22Rv1 (cell line): ENCODE measurements around the gene TTLL8.

Experiments used
- ZFX ChIP-seq: fragments of 450-650 bp; IDR thresholded peaks from 2 replicates; pipeline ENCODE4 v1.6.1; 2017; ENCODE audit warnings: antibody characterized with exemption, borderline replicate concordance
- TF ChIP-seq, protein P1 (sequence below): fragments of 450-650 bp; IDR thresholded peaks from 2 replicates; pipeline ENCODE4 v1.5.1; 2017; ENCODE audit warnings: mild to moderate bottlenecking

- TF ChIP-seq, protein P1, sequence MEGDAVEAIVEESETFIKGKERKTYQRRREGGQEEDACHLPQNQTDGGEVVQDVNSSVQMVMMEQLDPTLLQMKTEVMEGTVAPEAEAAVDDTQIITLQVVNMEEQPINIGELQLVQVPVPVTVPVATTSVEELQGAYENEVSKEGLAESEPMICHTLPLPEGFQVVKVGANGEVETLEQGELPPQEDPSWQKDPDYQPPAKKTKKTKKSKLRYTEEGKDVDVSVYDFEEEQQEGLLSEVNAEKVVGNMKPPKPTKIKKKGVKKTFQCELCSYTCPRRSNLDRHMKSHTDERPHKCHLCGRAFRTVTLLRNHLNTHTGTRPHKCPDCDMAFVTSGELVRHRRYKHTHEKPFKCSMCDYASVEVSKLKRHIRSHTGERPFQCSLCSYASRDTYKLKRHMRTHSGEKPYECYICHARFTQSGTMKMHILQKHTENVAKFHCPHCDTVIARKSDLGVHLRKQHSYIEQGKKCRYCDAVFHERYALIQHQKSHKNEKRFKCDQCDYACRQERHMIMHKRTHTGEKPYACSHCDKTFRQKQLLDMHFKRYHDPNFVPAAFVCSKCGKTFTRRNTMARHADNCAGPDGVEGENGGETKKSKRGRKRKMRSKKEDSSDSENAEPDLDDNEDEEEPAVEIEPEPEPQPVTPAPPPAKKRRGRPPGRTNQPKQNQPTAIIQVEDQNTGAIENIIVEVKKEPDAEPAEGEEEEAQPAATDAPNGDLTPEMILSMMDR = no peak
- TF ChIP-seq ZFX = no peak
Measured at GRCh38 chr22:50062509-50063135, 4.5 kb upstream of the TTLL8 start.
